ENCODE results near the gene FOXP1. TPM values are rescaled to one million over a fixed set of nuclear protein-coding genes. Genes with fewer than 3 reads are reported as not detected.

Gene FOXP1
- total RNA-seq, 4 donors from 2014 or later: 49.8 to 157 (median 71.9) TPM

DNA sequence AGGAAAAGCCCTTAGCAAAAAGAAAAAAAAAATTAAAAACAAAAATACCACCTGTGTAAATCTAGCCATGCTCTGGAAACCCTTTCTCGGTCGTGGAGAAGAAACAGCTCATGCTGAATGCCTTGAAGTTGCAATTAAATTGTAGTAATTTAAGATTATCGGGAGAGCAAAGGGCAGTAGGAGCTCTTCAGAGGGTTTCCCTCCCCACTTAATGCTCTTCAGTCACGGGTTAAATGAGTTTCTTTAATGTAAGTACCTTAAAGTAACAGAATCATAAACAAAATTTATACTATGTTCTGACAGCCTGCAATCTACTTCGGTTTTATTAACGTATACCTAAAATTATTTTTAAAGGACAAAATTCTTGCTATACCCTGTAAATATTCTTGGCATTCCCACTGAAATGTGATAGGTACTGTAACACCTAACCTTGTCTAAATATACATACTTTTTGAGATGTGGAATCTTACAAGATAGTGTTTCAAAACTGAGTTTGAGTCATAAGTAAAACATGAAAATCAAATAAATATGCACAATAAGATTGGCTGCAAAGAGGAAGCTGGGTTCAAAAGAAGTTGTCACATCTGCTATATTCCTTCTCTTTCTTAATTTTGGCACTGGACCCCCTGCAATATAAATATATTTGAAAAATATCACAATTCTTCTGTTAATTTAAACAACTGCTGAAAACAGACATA lies 5.3 kb downstream of the FOXP1 start:
- WGBS: 61% methylated on average over 6 of the region's 6 CpGs
- H3K4me3 ChIP-seq: no peak overlapping the region
- no peaks in the 10 kb centered on the region for H3K9me3 ChIP-seq
- TF ChIP-seq POLR2AphosphoS5 (IDR thresholded peaks at IDR 0.05) (no peak), EP300 (IDR thresholded peaks at IDR 0.05) (no peak), POLR2A (IDR thresholded peaks at IDR 0.05) (no peak)
- DNase-seq (ENCODE audit: low spot score in 2 of 2): no peak
- no peaks in the 10 kb centered on the region for H3K36me3 ChIP-seq
- no peak overlapping the region for H3K27ac ChIP-seq
- H3K4me1 ChIP-seq: peaks cover 16% of the 10 kb centered on the region
- H3K27me3 ChIP-seq: no peaks in the 10 kb centered on the region

DNA sequence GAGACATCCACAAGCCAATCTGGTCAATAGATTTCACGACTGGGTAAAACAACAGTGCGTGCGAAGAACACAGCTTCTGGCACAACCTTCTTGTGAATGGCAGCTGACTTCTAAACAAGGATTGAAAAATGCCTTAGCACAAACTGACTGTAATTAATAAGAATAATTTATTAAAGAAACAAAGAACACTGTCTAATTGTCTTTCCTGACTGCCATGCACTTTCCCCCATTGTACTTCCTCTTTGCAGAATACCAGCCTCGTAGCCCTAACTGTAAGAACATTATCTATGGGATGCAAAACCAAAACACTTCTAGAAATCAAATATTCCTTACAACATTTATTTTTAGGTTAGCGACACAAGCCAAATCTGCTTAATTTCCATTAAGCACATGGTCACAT lies 6.5 kb downstream of the FOXP1 start:
- WGBS: 65% methylated on average over 5 of the region's 5 CpGs
- Histone ChIP-seq H3K4me3 (peak overlapping the region; percentile 15), H3K4me1 (peaks cover 16% of the 10 kb centered on the region), H3K27me3 (no peaks in the 10 kb centered on the region), H3K27ac (no peak overlapping the region), H3K9me3 (no peaks in the 10 kb centered on the region), H3K36me3 (no peaks in the 10 kb centered on the region)
- TF ChIP-seq EP300 (IDR thresholded peaks at IDR 0.05) (no peak), POLR2AphosphoS5 (IDR thresholded peaks at IDR 0.05) (no peak), POLR2A (IDR thresholded peaks at IDR 0.05) (no peak)
- TF ChIP-seq, protein P1, sequence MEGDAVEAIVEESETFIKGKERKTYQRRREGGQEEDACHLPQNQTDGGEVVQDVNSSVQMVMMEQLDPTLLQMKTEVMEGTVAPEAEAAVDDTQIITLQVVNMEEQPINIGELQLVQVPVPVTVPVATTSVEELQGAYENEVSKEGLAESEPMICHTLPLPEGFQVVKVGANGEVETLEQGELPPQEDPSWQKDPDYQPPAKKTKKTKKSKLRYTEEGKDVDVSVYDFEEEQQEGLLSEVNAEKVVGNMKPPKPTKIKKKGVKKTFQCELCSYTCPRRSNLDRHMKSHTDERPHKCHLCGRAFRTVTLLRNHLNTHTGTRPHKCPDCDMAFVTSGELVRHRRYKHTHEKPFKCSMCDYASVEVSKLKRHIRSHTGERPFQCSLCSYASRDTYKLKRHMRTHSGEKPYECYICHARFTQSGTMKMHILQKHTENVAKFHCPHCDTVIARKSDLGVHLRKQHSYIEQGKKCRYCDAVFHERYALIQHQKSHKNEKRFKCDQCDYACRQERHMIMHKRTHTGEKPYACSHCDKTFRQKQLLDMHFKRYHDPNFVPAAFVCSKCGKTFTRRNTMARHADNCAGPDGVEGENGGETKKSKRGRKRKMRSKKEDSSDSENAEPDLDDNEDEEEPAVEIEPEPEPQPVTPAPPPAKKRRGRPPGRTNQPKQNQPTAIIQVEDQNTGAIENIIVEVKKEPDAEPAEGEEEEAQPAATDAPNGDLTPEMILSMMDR (IDR thresholded peaks at IDR 0.05): no peak
- DNase-seq (ENCODE audit: low spot score in 2 of 2): no peak

DNA sequence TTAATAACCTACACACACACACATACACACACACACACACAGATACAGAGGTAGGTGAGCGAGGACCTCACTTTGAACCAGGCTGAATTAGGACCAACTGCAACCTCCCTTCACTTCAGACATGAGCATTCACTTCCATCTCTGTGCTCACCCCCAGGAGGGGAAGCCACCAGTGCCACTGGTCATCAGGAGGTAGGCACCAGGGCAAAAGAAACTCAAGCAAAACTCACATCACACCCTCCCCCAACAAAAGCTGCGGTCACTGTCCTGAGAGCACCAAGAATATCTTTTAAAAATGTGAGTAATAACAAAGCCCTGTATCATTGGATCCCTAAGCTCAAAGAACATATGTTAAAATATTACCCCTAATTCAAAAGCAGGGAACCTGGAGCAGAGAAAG lies 8.1 kb downstream of the FOXP1 start:
- Histone ChIP-seq H3K9me3 (no peaks in the 10 kb centered on the region), H3K36me3 (no peaks in the 10 kb centered on the region), H3K4me3 (no peak overlapping the region), H3K4me1 (peaks cover 13% of the 10 kb centered on the region), H3K27ac (no peak overlapping the region), H3K27me3 (no peaks in the 10 kb centered on the region)
- 98% methylated on average over 2 of the region's 2 CpGs for WGBS
- no peak for DNase-seq (ENCODE audit: low spot score in 2 of 2)
- TF ChIP-seq POLR2A (IDR thresholded peaks at IDR 0.05) (no peak), POLR2AphosphoS5 (IDR thresholded peaks at IDR 0.05) (no peak), EP300 (IDR thresholded peaks at IDR 0.05) (no peak)
- TF ChIP-seq, protein P1 (IDR thresholded peaks at IDR 0.05): no peak

DNA sequence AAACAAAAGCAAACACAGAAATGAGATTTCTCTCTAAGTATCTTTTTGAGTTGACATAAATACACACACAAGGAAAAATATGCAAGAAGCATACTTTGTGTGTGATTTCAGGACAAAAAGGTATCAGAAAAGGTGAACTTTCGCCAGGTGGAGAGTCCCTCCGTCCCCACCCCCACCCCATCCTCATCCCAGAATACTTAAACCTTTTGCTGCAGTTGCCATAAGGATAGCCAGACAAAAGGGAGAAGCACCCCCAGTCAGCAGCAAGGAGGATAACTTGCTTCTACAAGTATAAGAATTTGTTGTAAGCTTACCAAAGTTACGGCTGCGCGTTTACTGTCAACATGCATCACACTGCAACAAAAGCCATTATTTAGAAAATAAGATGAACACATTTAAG lies 10.3 kb downstream of the FOXP1 start:
- no peak overlapping the region for H3K27ac ChIP-seq
- 81% methylated on average over 5 of the region's 5 CpGs for WGBS
- H3K9me3 ChIP-seq: no peaks in the 10 kb centered on the region
- H3K36me3 ChIP-seq: no peaks in the 10 kb centered on the region
- no peak for DNase-seq (ENCODE audit: low spot score in 2 of 2)
- no peak overlapping the region for H3K4me3 ChIP-seq
- H3K4me1 ChIP-seq: no peaks in the 10 kb centered on the region
- no peak for TF ChIP-seq POLR2A (IDR thresholded peaks at IDR 0.05)
- TF ChIP-seq, protein P1 (IDR thresholded peaks at IDR 0.05): no peak
- no peak for TF ChIP-seq POLR2AphosphoS5 (IDR thresholded peaks at IDR 0.05)
- TF ChIP-seq EP300 (IDR thresholded peaks at IDR 0.05): no peak
- H3K27me3 ChIP-seq: no peaks in the 10 kb centered on the region

DNA sequence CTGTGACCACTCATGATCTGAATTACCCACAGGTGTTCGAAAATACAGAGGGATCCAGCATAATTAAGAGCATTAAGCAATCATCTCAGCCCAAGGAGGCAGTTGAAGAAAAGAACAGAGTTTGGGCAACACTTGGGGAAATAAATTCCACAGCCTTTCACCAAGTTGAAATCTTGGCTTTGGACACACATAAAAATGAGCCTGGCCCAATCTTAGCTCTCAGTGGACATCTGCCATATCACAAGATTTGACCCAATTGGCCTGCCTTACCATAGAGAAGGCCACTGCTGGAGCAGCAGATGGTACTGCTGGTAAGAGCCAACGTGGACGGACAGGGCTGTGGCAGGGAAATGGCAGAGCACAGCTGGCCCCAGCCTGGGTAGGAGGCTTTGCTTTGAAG lies 13.0 kb downstream of the FOXP1 start:
- 67% methylated on average over 3 of the region's 3 CpGs for WGBS
- no peak for TF ChIP-seq POLR2AphosphoS5 (IDR thresholded peaks at IDR 0.05)
- TF ChIP-seq POLR2A (IDR thresholded peaks at IDR 0.05): no peak
- TF ChIP-seq, protein P1 (IDR thresholded peaks at IDR 0.05): no peak
- no peak for TF ChIP-seq EP300 (IDR thresholded peaks at IDR 0.05)
- H3K36me3 ChIP-seq: no peaks in the 10 kb centered on the region
- H3K27me3 ChIP-seq: no peaks in the 10 kb centered on the region
- no peak overlapping the region for H3K4me3 ChIP-seq
- no peak for DNase-seq (ENCODE audit: low spot score in 2 of 2)
- H3K4me1 ChIP-seq: no peaks in the 10 kb centered on the region
- H3K27ac ChIP-seq: no peak overlapping the region
- no peaks in the 10 kb centered on the region for H3K9me3 ChIP-seq
